Measurements from ENCODE around the gene TMEM158.

DNA sequence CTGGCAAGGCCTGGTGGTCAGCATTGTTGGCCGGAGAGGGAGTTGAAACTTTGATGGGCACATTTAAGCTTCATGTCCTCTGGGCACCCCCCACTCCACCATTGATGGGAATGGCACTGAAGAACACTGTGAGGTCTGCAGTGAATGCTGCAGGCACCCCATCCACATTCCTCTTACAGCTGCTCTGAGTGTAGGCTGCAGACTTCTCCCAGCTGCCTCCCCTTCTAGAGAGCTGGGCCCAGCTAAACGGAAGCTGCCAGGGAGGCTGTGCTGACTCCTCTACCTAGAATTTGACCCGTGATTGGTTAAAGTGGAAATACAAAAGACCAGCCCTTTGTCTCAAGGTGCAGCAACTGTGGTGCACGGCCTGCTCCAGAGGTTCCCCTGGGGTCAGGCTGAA lies 10.6 kb downstream of the TMEM158 start:
- TF ChIP-seq, protein P1, sequence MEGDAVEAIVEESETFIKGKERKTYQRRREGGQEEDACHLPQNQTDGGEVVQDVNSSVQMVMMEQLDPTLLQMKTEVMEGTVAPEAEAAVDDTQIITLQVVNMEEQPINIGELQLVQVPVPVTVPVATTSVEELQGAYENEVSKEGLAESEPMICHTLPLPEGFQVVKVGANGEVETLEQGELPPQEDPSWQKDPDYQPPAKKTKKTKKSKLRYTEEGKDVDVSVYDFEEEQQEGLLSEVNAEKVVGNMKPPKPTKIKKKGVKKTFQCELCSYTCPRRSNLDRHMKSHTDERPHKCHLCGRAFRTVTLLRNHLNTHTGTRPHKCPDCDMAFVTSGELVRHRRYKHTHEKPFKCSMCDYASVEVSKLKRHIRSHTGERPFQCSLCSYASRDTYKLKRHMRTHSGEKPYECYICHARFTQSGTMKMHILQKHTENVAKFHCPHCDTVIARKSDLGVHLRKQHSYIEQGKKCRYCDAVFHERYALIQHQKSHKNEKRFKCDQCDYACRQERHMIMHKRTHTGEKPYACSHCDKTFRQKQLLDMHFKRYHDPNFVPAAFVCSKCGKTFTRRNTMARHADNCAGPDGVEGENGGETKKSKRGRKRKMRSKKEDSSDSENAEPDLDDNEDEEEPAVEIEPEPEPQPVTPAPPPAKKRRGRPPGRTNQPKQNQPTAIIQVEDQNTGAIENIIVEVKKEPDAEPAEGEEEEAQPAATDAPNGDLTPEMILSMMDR (IDR thresholded peaks at IDR 0.05; ENCODE audit: poor library complexity) = no peak
- TF ChIP-seq EZH2 (IDR thresholded peaks at IDR 0.05; ENCODE audit: borderline replicate concordance) = no peak
